Adrenal gland (tissue), 5 donors: ENCODE results near the gene DAB2.

ENCODE experiments used
- POLR2A ChIP-seq, 2 donors: fragments of 450-650 bp; IDR thresholded peaks; one replicate each; pipeline ENCODE4 v1.6.1; 2017; ENCODE audit warnings: antibody characterized with exemption in 2 of 2, mild to moderate bottlenecking in 2 of 2, moderate library complexity in 1 of 2
- TF ChIP-seq, protein P1 (sequence below), 6 experiments: fragments of 450-650 bp in 4 of 6; fragments of 200-600 bp in 2 of 6; sonication (generic) in 1 of 6; IDR thresholded peaks; 1 replicate in 5 of 6; 2 replicates in 1 of 6; pipeline versions ENCODE4 v1.5.1 to v1.8.0; 2016 to 2021; ENCODE audit warnings: antibody characterized with exemption in 6 of 6, mild to moderate bottlenecking in 2 of 6, moderate library complexity in 1 of 6
- donor health status: DM: no; HTN: no; CAD: no.

DNA sequence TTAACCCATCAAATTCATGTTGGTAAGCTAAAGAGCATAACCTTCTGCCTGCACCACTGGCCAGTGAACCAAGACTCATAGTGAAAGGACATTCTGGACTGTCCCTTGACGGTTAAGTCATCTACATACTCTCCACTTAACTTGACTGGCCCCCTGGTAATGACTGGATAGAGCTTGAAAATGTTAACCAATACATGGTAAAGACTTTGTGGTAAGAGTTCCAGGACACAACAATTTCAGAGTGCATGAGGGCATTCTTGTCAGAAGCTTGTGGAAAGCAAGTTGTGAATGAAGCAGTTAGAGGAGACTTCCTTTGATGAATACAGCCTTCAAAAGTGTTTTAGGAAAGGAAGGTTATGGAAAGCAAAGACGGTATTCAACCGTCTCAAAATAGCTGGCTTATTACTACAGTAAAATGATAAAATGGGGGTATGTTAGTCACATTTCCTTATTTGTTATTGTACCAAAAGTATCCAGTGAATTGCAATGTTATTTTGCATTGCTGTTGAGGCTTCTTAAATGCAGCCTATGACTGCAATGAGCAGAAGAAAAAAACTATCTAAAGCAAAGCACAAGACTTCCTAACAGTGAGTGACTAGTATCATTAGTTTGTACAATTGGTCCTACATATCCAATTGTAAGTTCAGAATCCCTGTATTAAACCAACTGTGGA, 47.2 kb upstream of the DAB2 start:
- TF ChIP-seq, protein P1, sequence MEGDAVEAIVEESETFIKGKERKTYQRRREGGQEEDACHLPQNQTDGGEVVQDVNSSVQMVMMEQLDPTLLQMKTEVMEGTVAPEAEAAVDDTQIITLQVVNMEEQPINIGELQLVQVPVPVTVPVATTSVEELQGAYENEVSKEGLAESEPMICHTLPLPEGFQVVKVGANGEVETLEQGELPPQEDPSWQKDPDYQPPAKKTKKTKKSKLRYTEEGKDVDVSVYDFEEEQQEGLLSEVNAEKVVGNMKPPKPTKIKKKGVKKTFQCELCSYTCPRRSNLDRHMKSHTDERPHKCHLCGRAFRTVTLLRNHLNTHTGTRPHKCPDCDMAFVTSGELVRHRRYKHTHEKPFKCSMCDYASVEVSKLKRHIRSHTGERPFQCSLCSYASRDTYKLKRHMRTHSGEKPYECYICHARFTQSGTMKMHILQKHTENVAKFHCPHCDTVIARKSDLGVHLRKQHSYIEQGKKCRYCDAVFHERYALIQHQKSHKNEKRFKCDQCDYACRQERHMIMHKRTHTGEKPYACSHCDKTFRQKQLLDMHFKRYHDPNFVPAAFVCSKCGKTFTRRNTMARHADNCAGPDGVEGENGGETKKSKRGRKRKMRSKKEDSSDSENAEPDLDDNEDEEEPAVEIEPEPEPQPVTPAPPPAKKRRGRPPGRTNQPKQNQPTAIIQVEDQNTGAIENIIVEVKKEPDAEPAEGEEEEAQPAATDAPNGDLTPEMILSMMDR (IDR thresholded peaks at IDR 0.05) = no peak
- TF ChIP-seq POLR2A (IDR thresholded peaks at IDR 0.05) = no peak
